GM23248 (cell line): ENCODE data around the gene MAPK8. TPM values are rescaled to one million over a fixed set of nuclear protein-coding genes. Genes with fewer than 3 reads are reported as not detected.

Experiments used
- DNase-seq: peaks from one replicate; pipeline ENCODE4 v3.0.0-alpha.2; 2015
- H2AFZ ChIP-seq: fragments of 200-600 bp; sonication (generic); 2 replicates; pipeline ENCODE4 v1.6.1; 2016; ENCODE audit warnings: antibody characterized with exemption
- H3F3A ChIP-seq: fragments of 200-600 bp; sonication (generic); 2 replicates; pipeline ENCODE4 v1.6.1; 2016; ENCODE audit warnings: mild to moderate bottlenecking, antibody characterized with exemption, mixed run types; ENCODE audit not compliant: insufficient read depth
- H3K27ac ChIP-seq: fragments of 200-600 bp; sonication (generic); 2 replicates; pipeline ENCODE4 v1.5.1; 2016; ENCODE audit warnings: mild to moderate bottlenecking
- H3K27me3 ChIP-seq: fragments of 200-600 bp; sonication (generic); replicated peaks from 2 replicates; pipeline ENCODE4 v1.6.1; 2016; ENCODE audit warnings: mild to moderate bottlenecking; ENCODE audit not compliant: insufficient read depth
- H3K36me3 ChIP-seq: fragments of 200-600 bp; sonication (generic); 2 replicates; pipeline ENCODE4 v1.6.1; 2016; ENCODE audit warnings: low read depth, mild to moderate bottlenecking
- H3K4me1 ChIP-seq: fragments of 200-600 bp; sonication (generic); 2 replicates; pipeline ENCODE4 v1.6.1; 2016; ENCODE audit warnings: mild to moderate bottlenecking; ENCODE audit not compliant: insufficient read depth
- H3K4me2 ChIP-seq: fragments of 200-600 bp; sonication (generic); one replicate; pipeline ENCODE4 v1.6.1; 2016; ENCODE audit warnings: mild to moderate bottlenecking; ENCODE audit not compliant: unreplicated experiment
- H3K4me3 ChIP-seq: fragments of 200-600 bp; sonication (generic); 2 replicates; pipeline ENCODE4 v1.5.1; 2016; ENCODE audit warnings: mild to moderate bottlenecking
- H3K79me2 ChIP-seq: fragments of 200-600 bp; sonication (generic); 2 replicates; pipeline ENCODE4 v1.6.1; 2016; ENCODE audit warnings: mild to moderate bottlenecking; ENCODE audit not compliant: insufficient read depth
- H3K9ac ChIP-seq: fragments of 200-600 bp; sonication (generic); 2 replicates; pipeline ENCODE4 v1.6.1; 2016; ENCODE audit warnings: mild to moderate bottlenecking
- H3K9me2 ChIP-seq: fragments of 200-600 bp; sonication (generic); 2 replicates; pipeline ENCODE4 v1.6.1; 2016; ENCODE audit warnings: mixed run types, mild to moderate bottlenecking, moderate library complexity; ENCODE audit not compliant: insufficient read depth
- H3K9me3 ChIP-seq: fragments of 200-600 bp; sonication (generic); one replicate; pipeline ENCODE4 v1.6.1; 2017; ENCODE audit warnings: low read depth
- H4K20me1 ChIP-seq: fragments of 200-600 bp; sonication (generic); 2 replicates; pipeline ENCODE4 v1.6.0; 2016; ENCODE audit not compliant: insufficient read depth
- EZH2 ChIP-seq: fragments of 200-600 bp; sonication (generic); IDR thresholded peaks from 2 replicates; pipeline ENCODE4 v1.6.1; 2018; ENCODE audit warnings: antibody characterized with exemption, mild to moderate bottlenecking; ENCODE audit not compliant: insufficient read depth, poor library complexity, severe bottlenecking
- EZH2phosphoT487 ChIP-seq: fragments of 200-600 bp; sonication (generic); IDR thresholded peaks from 2 replicates; pipeline ENCODE4 v1.6.1; 2018; ENCODE audit warnings: antibody characterized with exemption, moderate library complexity, mild to moderate bottlenecking, low read depth; ENCODE audit not compliant: insufficient read depth
- WGBS, 2 experiments: methylation state at CpG; one replicate each; pipeline ENCODE4 v1.1.6; 2015 to 2017; ENCODE audit warnings: low lambda C conversion rate in 2 of 2, low coverage in 1 of 2; ENCODE audit errors: missing lambda C conversion rate in 2 of 2; 5-methylcytosine and 5-hydroxymethylcytosine counted together
- in situ Hi-C: fragments of 300-500 bp; cut with MboI; formaldehyde crosslinking; loops from 2 replicates; pipeline ENCODE4 v1.15.0; 2020
- polyA plus RNA-seq: library from polyadenylated mRNA; unstranded; fragments of >200 nt; fragmentation: Nextera tagmentation; extraction: Ambion mirVana; gene quantifications from 2 replicates; pipeline ENCODE4 v1.2.1, GENCODE V29; 2016
- total RNA-seq: library from RNA; depleted of rRNA; stranded (reverse); fragments of >200 nt; shearing (Covaris generic); gene quantifications from 2 replicates; pipeline ENCODE4 v1.2.3, GENCODE V29; 2014

The MAPK8 gene
- total and polyA plus RNA-seq, 2 experiments from 2014 or later: 44.4 to 78.7 TPM

GRCh38 chr10:48474765-48475365, 168.4 kb downstream of the MAPK8 start:
- H3K27me3 ChIP-seq: no peaks in the 10 kb centered on the region
- H3F3A ChIP-seq: peaks cover 18% of the 10 kb centered on the region; the same call in 1 of the 2 replicates
- no peak for DNase-seq
- peaks cover 9% of the 10 kb centered on the region for H3K4me1 ChIP-seq
- in situ Hi-C loops: no loop called here
- 88 to 94% methylated on average over 3 of the region's 3 CpGs for WGBS, 2 experiments
- H3K79me2 ChIP-seq: peaks cover 90% of the 10 kb centered on the region
- no peak overlapping the region for H3K4me3 ChIP-seq
- TF ChIP-seq EZH2phosphoT487: no peak
- no peak for TF ChIP-seq EZH2
- H3K27ac ChIP-seq: no peak overlapping the region
- H4K20me1 ChIP-seq: peaks cover 6% of the 10 kb centered on the region; the same call in 1 of the 2 replicates
- H2AFZ ChIP-seq: no peak overlapping the region
- peaks cover 13% of the 10 kb centered on the region for H3K36me3 ChIP-seq
- H3K4me2 ChIP-seq: no peak overlapping the region
- H3K9me2 ChIP-seq: no peaks in the 10 kb centered on the region
- H3K9ac ChIP-seq: no peak overlapping the region
- no peaks in the 10 kb centered on the region for H3K9me3 ChIP-seq

DNA sequence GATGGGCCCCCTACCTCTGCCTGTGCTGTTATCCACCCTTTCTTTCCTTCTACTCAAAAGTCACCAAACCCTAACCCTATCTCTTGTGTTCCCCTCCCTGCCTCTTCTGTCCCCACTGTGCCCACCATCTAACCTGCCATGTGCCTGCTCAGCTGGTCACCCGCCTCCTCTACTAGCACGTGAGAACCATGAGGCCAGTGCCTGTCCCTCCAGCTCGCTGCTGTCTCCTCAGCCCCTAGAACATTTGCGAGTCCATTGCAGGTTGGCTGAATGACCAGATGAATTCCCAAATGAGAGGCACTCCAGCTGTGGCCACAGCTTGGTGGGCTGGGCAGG, 169.4 kb downstream of the MAPK8 start:
- H3F3A ChIP-seq: peaks cover 18% of the 10 kb centered on the region; the same call in 1 of the 2 replicates
- peaks cover 13% of the 10 kb centered on the region for H3K36me3 ChIP-seq
- no peaks in the 10 kb centered on the region for H3K9me2 ChIP-seq
- no peak overlapping the region for H2AFZ ChIP-seq
- peaks cover 84% of the 10 kb centered on the region for H3K79me2 ChIP-seq
- TF ChIP-seq EZH2phosphoT487 (no peak), EZH2 (no peak)
- H3K4me2 ChIP-seq: no peak overlapping the region
- no peak overlapping the region for H3K4me3 ChIP-seq
- 89 to 93% methylated on average over 4 of the region's 4 CpGs for WGBS, 2 experiments
- DNase-seq: no peak
- H3K27me3 ChIP-seq: no peaks in the 10 kb centered on the region
- in situ Hi-C loops: no loop called here
- no peak overlapping the region for H3K9ac ChIP-seq
- H3K27ac ChIP-seq: no peak overlapping the region
- H3K9me3 ChIP-seq: no peaks in the 10 kb centered on the region
- peaks cover 9% of the 10 kb centered on the region for H3K4me1 ChIP-seq
- peaks cover 6% of the 10 kb centered on the region; the same call in 1 of the 2 replicates for H4K20me1 ChIP-seq

GRCh38 chr10:48476279-48476982, 170.0 kb downstream of the MAPK8 start:
- no peak overlapping the region for H3K4me3 ChIP-seq
- no peaks in the 10 kb centered on the region for H3K27me3 ChIP-seq
- in situ Hi-C loops: no loop called here
- H3F3A ChIP-seq: peaks cover 18% of the 10 kb centered on the region; the same call in 1 of the 2 replicates
- no peak overlapping the region for H3K9ac ChIP-seq
- DNase-seq: no peak
- H3K9me2 ChIP-seq: no peaks in the 10 kb centered on the region
- H2AFZ ChIP-seq: no peak overlapping the region
- H3K27ac ChIP-seq: no peak overlapping the region
- 84% methylated on average over 9 of the region's 9 CpGs for WGBS, 2 experiments
- H3K9me3 ChIP-seq: no peaks in the 10 kb centered on the region
- TF ChIP-seq EZH2phosphoT487: no peak
- TF ChIP-seq EZH2: no peak
- no peak overlapping the region for H3K4me2 ChIP-seq
- peaks cover 13% of the 10 kb centered on the region for H3K36me3 ChIP-seq
- peaks cover 6% of the 10 kb centered on the region; the same call in 1 of the 2 replicates for H4K20me1 ChIP-seq
- peaks cover 4% of the 10 kb centered on the region for H3K4me1 ChIP-seq
- H3K79me2 ChIP-seq: peaks cover 80% of the 10 kb centered on the region

DNA sequence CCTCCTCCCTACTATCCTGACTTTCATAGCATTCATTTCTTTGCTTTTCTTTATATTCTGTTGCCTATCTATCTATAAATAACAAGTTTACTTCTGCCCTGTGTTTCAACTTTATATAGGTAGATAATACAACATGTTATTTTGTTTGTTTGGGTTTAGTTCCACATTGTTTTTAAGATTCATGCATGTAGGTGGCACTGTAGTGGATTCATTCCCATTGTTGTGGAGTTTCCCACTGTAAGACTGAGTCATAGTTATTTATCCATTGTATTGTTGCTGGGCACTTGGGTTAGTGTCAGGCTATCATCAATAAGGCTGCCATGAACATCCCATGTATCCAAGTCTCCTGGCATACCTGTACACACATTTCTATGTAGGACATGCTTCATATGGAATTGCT, 170.7 kb downstream of the MAPK8 start:
- Histone ChIP-seq H2AFZ (no peak overlapping the region), H3K9me3 (no peaks in the 10 kb centered on the region), H3K4me2 (no peak overlapping the region), H4K20me1 (no peaks in the 10 kb centered on the region), H3K4me3 (no peak overlapping the region), H3K79me2 (peaks cover 75% of the 10 kb centered on the region), H3K27ac (no peak overlapping the region), H3K9ac (no peak overlapping the region), H3K4me1 (no peaks in the 10 kb centered on the region), H3K9me2 (no peaks in the 10 kb centered on the region), H3K27me3 (no peaks in the 10 kb centered on the region), H3F3A (peaks cover 18% of the 10 kb centered on the region; the same call in 1 of the 2 replicates), H3K36me3 (peaks cover 13% of the 10 kb centered on the region)
- no peak for DNase-seq
- in situ Hi-C loops: no loop called here
- TF ChIP-seq EZH2phosphoT487 (no peak), EZH2 (no peak)
